ENCODE measurements around the gene CDH23.

The CDH23 gene

DNA sequence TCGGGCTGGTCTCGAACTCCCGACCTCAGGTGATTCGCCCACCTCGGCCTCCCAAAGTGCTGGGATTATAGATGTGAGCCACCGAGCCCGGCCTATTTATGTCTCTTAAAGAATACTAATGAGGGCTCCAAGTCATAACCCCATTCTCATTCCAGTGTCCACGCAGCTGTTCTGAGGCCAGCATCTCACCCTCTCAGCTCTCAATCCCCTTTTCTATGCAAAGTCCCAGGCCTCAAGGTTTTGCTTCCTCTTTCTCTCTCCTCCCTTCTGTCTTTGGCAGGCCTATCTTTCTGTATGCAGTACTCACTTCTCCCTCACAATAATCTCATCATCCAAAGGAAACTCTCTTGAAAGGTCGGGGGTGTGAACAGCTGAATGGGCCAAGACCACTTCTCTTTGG lies 404.6 kb downstream of the CDH23 start:
- no peak for DNase-seq (ENCODE audit: low read depth)
- H3K4me3 ChIP-seq (ENCODE audit: low read depth, low read length), result no peak overlapping the region
- in situ Hi-C loops (cut with HindIII; ENCODE audit: low sequenced_read_pairs), result no loop called here
- TF ChIP-seq, protein P1, sequence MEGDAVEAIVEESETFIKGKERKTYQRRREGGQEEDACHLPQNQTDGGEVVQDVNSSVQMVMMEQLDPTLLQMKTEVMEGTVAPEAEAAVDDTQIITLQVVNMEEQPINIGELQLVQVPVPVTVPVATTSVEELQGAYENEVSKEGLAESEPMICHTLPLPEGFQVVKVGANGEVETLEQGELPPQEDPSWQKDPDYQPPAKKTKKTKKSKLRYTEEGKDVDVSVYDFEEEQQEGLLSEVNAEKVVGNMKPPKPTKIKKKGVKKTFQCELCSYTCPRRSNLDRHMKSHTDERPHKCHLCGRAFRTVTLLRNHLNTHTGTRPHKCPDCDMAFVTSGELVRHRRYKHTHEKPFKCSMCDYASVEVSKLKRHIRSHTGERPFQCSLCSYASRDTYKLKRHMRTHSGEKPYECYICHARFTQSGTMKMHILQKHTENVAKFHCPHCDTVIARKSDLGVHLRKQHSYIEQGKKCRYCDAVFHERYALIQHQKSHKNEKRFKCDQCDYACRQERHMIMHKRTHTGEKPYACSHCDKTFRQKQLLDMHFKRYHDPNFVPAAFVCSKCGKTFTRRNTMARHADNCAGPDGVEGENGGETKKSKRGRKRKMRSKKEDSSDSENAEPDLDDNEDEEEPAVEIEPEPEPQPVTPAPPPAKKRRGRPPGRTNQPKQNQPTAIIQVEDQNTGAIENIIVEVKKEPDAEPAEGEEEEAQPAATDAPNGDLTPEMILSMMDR (IDR thresholded peaks at IDR 0.05; ENCODE audit: low read depth, low read length, missing control alignments), result no peak

GRCh38 chr10:71802235-71802634 lies 405.5 kb downstream of the CDH23 start:
- in situ Hi-C loops (cut with HindIII; ENCODE audit: low sequenced_read_pairs), result no loop called here
- no peak for DNase-seq (ENCODE audit: low read depth)
- TF ChIP-seq, protein P1 (IDR thresholded peaks at IDR 0.05; ENCODE audit: low read depth, low read length, missing control alignments), result no peak

GRCh38 chr10:71802715-71803488 lies 406.2 kb downstream of the CDH23 start:
- no peak overlapping the region for H3K4me3 ChIP-seq (ENCODE audit: low read depth, low read length)
- in situ Hi-C loops (cut with HindIII; ENCODE audit: low sequenced_read_pairs), result no loop called here
- no peak for DNase-seq (ENCODE audit: low read depth)
- TF ChIP-seq, protein P1 (IDR thresholded peaks at IDR 0.05; ENCODE audit: low read depth, low read length, missing control alignments), result no peak

More at GRCh38 chr10:71802235-71802634, 405.5 kb downstream of the CDH23 start:
- H3K4me3 ChIP-seq (ENCODE audit: low read depth, low read length), result no peak overlapping the region

DNA sequence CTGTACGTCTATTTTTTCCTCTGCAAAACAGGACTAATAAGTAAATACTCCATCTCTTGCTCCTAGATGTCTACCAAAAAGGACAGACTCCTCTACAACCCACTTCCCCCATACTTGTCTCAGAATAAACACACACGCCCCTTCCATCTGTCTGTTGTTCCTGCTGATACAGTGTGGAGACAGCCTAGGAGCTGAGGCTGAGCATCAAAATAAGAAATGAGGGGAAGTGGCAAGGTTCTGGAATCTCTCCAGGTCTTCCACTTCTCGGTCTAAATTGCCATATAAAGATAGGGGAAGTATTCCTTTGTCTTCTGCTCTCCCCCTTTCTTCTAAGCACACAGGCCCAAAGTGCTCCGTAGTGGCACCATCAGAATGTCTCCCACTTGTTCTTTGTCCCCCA lies 407.4 kb downstream of the CDH23 start:
- no peak for DNase-seq (ENCODE audit: low read depth)
- in situ Hi-C loops (cut with HindIII; ENCODE audit: low sequenced_read_pairs), result no loop called here
- no peak overlapping the region for H3K4me3 ChIP-seq (ENCODE audit: low read depth, low read length)
- TF ChIP-seq, protein P1 (IDR thresholded peaks at IDR 0.05; ENCODE audit: low read depth, low read length, missing control alignments), result no peak

- no peak overlapping the region for H3K4me3 ChIP-seq (ENCODE audit: low read depth, low read length)
- DNase-seq (ENCODE audit: low read depth), result no peak
- TF ChIP-seq, protein P1 (IDR thresholded peaks at IDR 0.05; ENCODE audit: low read depth, low read length, missing control alignments), result no peak
- in situ Hi-C loops (cut with HindIII; ENCODE audit: low sequenced_read_pairs), result no loop called here
These were observed 409.3 kb downstream of the CDH23 start for GRCh38 chr10:71805776-71806703.

DNA sequence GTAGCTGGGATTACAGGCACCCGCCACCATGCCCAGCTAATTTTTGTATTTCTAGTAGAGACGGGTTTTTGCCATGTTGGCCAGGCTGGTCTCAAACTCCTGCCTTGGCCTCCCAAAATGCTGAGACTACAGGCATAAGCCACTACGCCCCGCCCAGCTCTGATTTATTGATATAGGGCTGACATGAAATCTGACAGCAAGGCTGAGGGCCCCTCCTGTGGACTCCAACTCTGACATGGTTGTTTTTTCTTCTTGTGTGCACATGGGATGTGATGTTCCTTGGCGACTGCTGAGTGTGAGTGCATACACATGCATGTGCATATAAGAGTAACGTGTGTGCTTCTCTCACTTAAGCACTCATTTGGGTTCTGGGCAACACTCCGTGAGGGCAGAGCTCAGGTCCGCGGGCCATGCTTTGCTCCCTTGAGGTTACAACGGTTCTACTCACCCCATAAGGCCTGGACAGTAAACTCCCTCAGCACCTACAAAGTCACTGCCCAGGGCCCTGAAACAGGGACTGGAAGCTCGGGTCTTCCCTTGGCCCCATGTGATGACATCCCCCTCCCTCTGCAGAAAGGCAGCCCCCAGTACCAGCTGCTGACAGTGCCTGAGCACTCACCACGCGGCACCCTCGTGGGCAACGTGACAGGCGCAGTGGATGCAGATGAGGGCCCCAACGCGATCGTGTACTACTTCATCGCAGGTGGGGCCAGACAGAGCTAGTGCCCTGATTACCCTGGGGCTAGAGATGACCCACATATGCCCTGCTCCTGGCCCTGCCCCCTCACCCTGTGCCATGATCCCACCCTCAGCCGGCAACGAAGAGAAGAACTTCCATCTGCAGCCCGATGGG lies 410.2 kb downstream of the CDH23 start:
- no peak for DNase-seq (ENCODE audit: low read depth)
- in situ Hi-C loops (cut with HindIII; ENCODE audit: low sequenced_read_pairs), result no loop called here
- no peak overlapping the region for H3K4me3 ChIP-seq (ENCODE audit: low read depth, low read length)
- TF ChIP-seq, protein P1 (IDR thresholded peaks at IDR 0.05; ENCODE audit: low read depth, low read length, missing control alignments), result no peak

Measured in astrocyte of the cerebellum (primary cell).